ENCODE results near the gene CCKAR.

Gene CCKAR

GRCh38 chr4:26462874-26463273 lies 27.4 kb downstream of the CCKAR start:
- Histone ChIP-seq H3K27ac (no peak overlapping the region), H3K4me3 (no peak overlapping the region)
- no peak for DNase-seq (ENCODE audit: low spot score)
- TF ChIP-seq, protein P1, sequence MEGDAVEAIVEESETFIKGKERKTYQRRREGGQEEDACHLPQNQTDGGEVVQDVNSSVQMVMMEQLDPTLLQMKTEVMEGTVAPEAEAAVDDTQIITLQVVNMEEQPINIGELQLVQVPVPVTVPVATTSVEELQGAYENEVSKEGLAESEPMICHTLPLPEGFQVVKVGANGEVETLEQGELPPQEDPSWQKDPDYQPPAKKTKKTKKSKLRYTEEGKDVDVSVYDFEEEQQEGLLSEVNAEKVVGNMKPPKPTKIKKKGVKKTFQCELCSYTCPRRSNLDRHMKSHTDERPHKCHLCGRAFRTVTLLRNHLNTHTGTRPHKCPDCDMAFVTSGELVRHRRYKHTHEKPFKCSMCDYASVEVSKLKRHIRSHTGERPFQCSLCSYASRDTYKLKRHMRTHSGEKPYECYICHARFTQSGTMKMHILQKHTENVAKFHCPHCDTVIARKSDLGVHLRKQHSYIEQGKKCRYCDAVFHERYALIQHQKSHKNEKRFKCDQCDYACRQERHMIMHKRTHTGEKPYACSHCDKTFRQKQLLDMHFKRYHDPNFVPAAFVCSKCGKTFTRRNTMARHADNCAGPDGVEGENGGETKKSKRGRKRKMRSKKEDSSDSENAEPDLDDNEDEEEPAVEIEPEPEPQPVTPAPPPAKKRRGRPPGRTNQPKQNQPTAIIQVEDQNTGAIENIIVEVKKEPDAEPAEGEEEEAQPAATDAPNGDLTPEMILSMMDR (IDR thresholded peaks at IDR 0.05) = no peak

GRCh38 chr4:26459756-26460530 lies 30.3 kb downstream of the CCKAR start:
- DNase-seq (ENCODE audit: low spot score) = no peak
- TF ChIP-seq, protein P1 (IDR thresholded peaks at IDR 0.05) = no peak
- Histone ChIP-seq H3K27ac (no peak overlapping the region), H3K4me3 (no peak overlapping the region)

GRCh38 chr4:26459054-26459755 lies 31.1 kb downstream of the CCKAR start:
- H3K27ac ChIP-seq = no peak overlapping the region
- no peak for DNase-seq (ENCODE audit: low spot score)
- no peak overlapping the region for H3K4me3 ChIP-seq
- TF ChIP-seq, protein P1 (IDR thresholded peaks at IDR 0.05) = no peak

GRCh38 chr4:26458157-26458561 lies 32.1 kb downstream of the CCKAR start:
- no peak overlapping the region for H3K27ac ChIP-seq
- H3K4me3 ChIP-seq = no peak overlapping the region
- TF ChIP-seq, protein P1 (IDR thresholded peaks at IDR 0.05) = no peak
- DNase-seq (ENCODE audit: low spot score) = no peak

DNA sequence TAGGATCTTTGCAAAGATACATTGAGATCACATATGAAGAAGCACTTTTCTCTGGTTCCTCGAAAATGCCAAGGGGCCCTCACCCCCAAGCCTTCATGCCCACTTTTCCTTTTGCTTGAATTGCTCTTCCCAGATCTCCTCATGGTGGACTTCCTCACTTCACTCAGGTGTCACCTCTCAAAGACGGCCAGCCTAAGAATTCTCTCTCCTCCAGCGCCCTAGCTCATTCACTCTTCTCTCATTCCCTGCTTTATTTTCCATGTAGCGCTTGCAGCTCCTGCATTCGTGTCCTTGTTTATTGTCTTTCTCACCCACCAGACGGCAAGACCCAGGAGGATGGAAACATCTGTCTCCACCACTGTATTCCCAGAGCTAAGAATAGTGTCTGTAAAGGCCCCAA lies 32.9 kb downstream of the CCKAR start:
- no peak overlapping the region for H3K4me3 ChIP-seq
- DNase-seq (ENCODE audit: low spot score) = no peak
- H3K27ac ChIP-seq = no peak overlapping the region
- TF ChIP-seq, protein P1 (IDR thresholded peaks at IDR 0.05) = no peak

- H3K4me3 ChIP-seq = no peak overlapping the region
- DNase-seq (ENCODE audit: low spot score) = no peak
- H3K27ac ChIP-seq = no peak overlapping the region
- TF ChIP-seq, protein P1 (IDR thresholded peaks at IDR 0.05) = no peak
Observed at GRCh38 chr4:26455571-26455970, 34.7 kb downstream of the CCKAR start.

GRCh38 chr4:26454961-26455360 lies 35.3 kb downstream of the CCKAR start:
- H3K4me3 ChIP-seq = no peak overlapping the region
- H3K27ac ChIP-seq = no peak overlapping the region
- TF ChIP-seq, protein P1 (IDR thresholded peaks at IDR 0.05) = no peak
- DNase-seq (ENCODE audit: low spot score) = no peak
